ENCODE results near the gene JAKMIP3.

Gene JAKMIP3

DNA sequence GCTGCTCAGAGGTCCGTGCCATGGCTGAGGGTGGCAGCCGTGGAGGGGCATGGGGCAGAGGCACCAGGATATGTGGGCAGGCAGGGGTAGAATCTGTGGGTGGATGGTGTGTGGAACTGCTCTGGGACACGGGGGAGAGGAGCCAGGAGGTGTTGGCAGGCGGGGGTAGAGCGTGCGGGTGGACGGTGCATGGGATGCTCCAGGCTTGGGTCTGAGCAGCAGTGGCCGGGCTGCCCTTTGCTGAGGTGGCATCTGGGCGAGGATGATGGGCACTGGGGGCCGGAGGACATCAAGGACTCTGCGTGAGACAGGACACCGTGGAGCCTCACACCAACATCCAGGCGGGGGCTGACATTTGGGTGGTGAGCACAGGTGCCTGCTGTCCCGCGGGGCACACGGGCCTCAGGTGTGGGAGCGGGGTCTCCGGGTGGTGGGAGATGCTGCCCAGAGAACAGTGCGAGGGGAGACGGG lies 46.2 kb downstream of the JAKMIP3 start:
- H3K27ac Mint-ChIP-seq: no peak overlapping the region
- no peaks in the 10 kb centered on the region for H3K4me1 Mint-ChIP-seq (ENCODE audit: low read depth)
- DNase-seq (ENCODE audit: low spot score): no peak
- H3K27me3 Mint-ChIP-seq (ENCODE audit: low read depth): no peaks in the 10 kb centered on the region
- no peak overlapping the region for H3K4me3 Mint-ChIP-seq
- no peaks in the 10 kb centered on the region for H3K9me3 Mint-ChIP-seq
- H3K36me3 Mint-ChIP-seq (ENCODE audit: low read depth): no peaks in the 10 kb centered on the region

DNA sequence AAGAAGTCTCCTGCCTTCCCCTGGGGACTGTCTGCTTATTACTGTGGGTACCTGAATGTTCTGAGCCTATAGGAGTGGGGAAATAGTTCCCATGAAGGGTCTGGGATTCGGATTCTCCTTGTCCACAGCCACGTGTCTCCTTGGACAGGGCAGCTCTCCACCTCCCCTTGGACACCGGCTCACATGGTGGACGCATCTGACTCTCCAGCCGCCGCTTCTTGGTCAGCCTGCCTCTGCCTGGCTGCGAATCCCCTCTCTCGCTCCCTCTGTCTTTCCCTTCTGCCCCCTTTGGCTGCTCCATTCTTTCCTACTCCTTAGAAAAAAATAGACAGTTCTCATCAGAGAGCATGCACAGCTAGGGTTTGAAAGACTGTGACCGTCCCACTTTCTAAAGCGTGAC lies 46.9 kb downstream of the JAKMIP3 start:
- Mint-ChIP-seq H3K4me3 (no peak overlapping the region), H3K36me3 (ENCODE audit: low read depth) (no peaks in the 10 kb centered on the region), H3K4me1 (ENCODE audit: low read depth) (no peaks in the 10 kb centered on the region), H3K27me3 (ENCODE audit: low read depth) (no peaks in the 10 kb centered on the region), H3K27ac (no peak overlapping the region), H3K9me3 (no peaks in the 10 kb centered on the region)
- DNase-seq (ENCODE audit: low spot score): no peak

DNA sequence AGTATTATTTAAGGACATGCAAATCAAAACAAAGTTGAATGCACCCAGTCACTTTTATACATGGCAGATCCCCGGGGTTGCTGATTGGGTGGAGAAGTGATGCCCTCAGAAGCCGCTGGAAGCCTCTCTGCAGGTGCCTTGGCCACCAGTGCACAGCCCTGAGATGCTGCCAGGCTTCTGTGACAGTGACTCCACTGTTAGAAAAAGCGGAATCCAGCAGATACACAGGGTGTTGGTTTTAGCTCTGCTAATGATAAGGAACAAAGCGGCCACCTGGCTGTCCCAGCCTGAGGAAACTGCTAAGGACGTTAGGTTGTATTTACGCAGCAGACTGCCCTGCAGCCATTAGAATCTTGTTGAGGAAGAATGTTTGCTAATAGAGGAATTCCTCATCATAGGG lies 47.5 kb downstream of the JAKMIP3 start:
- DNase-seq (ENCODE audit: low spot score): no peak
- Mint-ChIP-seq H3K36me3 (ENCODE audit: low read depth) (no peaks in the 10 kb centered on the region), H3K4me1 (ENCODE audit: low read depth) (no peaks in the 10 kb centered on the region), H3K9me3 (no peaks in the 10 kb centered on the region), H3K27ac (no peak overlapping the region), H3K4me3 (no peak overlapping the region), H3K27me3 (ENCODE audit: low read depth) (no peaks in the 10 kb centered on the region)

DNA sequence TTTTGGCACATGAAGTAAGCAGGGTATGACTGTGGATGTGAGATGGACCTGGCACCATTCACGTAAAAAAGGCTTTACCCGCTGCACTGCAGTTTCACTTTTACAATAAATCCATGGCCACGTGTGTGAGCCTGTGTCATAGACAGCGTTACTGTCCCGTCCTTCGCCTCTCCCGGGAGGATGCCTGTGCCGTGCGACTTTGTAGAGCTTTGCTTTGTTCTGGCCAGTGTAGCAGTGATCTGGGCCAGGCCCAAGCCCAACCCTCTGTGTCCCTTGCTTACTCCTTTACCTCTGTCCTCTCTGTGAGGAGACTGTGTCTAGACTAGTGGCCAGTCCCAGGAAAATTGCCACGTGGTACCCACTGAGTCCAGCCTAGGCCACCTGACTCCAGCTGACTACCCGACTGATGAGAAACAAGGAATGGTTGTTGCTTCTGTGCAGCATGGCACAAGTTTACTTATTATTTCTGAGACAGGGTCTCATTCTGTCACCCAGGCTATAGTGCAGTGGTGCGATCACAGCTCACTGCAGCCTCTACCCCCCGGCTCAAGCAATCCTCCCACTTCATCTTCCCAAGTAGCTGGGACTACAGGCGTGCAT lies 48.1 kb downstream of the JAKMIP3 start:
- Mint-ChIP-seq H3K9me3 (no peaks in the 10 kb centered on the region), H3K4me3 (no peak overlapping the region), H3K4me1 (ENCODE audit: low read depth) (no peaks in the 10 kb centered on the region), H3K36me3 (ENCODE audit: low read depth) (no peaks in the 10 kb centered on the region), H3K27ac (no peak overlapping the region), H3K27me3 (ENCODE audit: low read depth) (no peaks in the 10 kb centered on the region)
- no peak for DNase-seq (ENCODE audit: low spot score)

DNA sequence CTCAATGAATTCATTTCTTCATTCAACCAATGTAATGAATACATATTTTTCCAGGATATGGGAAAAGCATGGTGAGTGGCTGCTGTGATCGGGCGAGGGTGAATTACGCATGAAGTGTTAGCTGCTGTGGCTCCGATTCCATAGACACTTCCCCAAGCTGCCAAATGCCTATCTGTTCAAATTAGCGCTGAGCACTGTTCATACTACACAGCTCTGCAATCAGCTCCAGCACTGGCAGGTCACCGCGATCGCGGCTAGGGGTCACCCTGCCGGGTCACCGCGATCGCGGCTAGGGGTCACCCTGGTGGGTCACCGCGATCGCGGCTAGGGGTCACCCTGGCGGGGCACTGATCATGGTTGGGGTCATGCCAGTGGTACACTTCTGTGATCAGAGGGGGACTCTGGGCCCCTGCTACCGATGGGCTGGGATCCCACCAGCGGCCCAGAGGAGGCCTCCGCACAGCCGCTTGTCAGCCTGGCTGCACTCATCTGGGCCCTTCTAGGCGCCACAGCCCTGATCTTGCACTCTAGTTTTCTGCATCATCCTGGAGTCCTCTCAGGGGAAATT lies 49.3 kb downstream of the JAKMIP3 start:
- H3K9me3 Mint-ChIP-seq: no peaks in the 10 kb centered on the region
- no peaks in the 10 kb centered on the region for H3K4me1 Mint-ChIP-seq (ENCODE audit: low read depth)
- no peak for DNase-seq (ENCODE audit: low spot score)
- H3K27me3 Mint-ChIP-seq (ENCODE audit: low read depth): no peaks in the 10 kb centered on the region
- no peaks in the 10 kb centered on the region for H3K36me3 Mint-ChIP-seq (ENCODE audit: low read depth)
- no peak overlapping the region for H3K4me3 Mint-ChIP-seq
- no peak overlapping the region for H3K27ac Mint-ChIP-seq
